GM18867 (cell line): ENCODE results near the gene RPL10A.
A peak's percentile ranks its signal among the peaks of the same experiment; 100 is the strongest.

Experiments
- ATAC-seq: cut with Tn5 transposase; IDR thresholded peaks from one replicate; pipeline ENCODE4 v1.9.1; 2021; ENCODE audit warnings: mild to moderate bottlenecking, moderate library complexity; ENCODE audit not compliant: unreplicated experiment

Gene RPL10A

DNA sequence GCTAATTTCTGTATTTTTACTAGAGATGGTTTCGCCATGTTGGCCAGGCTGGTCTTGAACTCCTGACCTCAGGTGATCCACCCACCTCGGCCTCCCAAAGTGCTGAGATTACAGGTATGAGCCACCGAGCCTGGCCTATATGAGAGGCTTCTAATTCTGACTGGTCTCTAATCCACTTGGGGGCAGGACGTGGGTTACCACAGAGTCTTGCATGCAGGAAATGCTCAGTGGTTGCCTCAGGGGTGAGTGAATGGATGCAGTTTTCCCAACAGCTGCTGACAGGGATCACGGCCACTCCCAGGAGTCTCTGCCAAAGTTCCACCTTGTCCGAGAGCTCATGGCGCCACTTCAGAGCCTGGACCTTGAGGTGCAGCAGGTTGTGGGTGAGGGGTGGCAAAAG lies 22.5 kb upstream of the RPL10A start:
- no peak for ATAC-seq

DNA sequence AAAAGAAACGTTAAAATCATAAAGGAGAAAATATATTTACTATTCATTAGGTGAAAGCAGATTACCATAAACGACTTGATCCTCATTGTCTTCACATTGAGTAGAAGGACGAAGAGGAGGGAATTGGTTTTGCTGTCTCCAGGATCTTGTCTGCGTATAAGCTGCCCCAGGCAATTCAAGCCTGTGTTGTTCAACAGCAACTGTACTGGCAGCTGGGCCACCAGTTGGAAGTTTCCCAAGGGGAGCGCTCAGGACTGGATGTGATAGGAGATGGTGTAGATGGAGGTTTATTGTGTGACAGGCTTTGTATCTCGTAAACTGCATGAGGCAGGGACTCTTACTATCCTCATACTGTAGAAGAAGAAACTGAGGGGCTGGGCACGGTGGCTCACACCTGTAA lies 20.0 kb upstream of the RPL10A start:
- no peak for ATAC-seq

- ATAC-seq: no peak
Measured at GRCh38 chr6:35449287-35449881, 18.8 kb upstream of the RPL10A start.

GRCh38 chr6:35451354-35452182 lies 16.6 kb upstream of the RPL10A start:
- no peak for ATAC-seq

- peak; percentile 91 for ATAC-seq
Measured at GRCh38 chr6:35452183-35453090, 15.8 kb upstream of the RPL10A start, which contains the start of gene FANCE. Gene FANCE, plus strand, starts transcription at chr6:35452338. Its CDS starts 208 bp downstream, at chr6:35452546.

DNA sequence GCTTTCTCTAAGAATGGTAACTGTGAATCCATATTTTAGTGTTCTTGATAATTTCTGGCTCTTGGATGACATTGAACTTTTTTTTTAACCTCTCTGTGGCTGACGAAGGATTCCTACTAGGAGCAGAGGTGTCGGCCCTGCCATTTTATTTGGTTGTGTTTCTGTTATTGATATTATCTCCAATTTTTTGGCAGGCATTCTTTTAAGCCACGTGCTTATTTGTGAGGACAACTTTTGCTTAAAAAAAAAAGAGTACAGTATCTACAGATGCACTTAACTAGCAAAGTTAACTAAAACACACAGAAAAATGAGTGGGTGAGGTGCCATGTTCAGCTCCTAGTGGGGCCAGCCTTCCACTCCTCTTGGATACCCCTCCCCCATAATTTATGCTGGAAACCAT lies 15.0 kb upstream of the RPL10A start:
- no peak for ATAC-seq

GRCh38 chr6:35454391-35455110 lies 13.7 kb upstream of the RPL10A start:
- ATAC-seq: no peak

- ATAC-seq: no peak
Measured at GRCh38 chr6:35457907-35458306, 10.3 kb upstream of the RPL10A start.

GRCh38 chr6:35461270-35461669 lies 6.9 kb upstream of the RPL10A start:
- ATAC-seq: no peak

DNA sequence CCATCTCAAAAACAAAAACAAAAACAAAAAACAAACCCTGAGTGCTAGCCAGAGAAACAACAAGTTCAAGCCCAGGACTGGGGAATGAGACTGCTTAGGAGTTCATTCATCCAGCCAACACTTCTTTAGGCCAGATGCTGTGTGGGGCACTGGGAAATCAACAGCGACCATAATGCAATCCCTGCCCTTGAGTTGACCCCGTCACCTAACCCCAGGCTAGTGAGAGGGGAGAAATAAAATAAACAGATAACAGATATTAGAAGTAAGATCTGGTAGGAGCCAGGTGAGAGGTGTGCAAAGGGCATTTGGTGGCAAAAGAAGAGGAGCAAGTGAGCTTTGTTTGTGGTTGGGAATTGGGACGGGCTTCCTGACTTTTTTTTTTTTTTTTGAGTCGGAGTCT lies 4.9 kb upstream of the RPL10A start:
- ATAC-seq: no peak

DNA sequence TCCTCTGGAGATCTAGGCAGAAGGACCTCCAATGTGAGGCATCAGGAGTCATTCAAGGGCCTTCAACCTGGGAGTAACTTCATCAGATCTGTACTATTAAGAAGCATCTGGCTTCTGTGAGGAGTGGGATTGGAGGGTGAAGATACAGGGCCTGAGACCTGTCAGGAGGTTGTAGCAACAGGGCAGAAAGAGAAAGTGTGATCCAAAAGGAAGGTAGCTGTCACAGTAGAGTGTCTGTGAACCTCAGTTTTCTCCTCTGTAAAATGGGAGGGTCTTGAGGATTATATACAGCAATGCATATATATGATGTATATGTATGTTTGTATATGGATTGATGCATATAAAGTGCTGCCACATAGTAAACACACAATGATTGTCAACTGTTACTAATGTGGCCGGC lies 2.6 kb upstream of the RPL10A start:
- no peak for ATAC-seq

DNA sequence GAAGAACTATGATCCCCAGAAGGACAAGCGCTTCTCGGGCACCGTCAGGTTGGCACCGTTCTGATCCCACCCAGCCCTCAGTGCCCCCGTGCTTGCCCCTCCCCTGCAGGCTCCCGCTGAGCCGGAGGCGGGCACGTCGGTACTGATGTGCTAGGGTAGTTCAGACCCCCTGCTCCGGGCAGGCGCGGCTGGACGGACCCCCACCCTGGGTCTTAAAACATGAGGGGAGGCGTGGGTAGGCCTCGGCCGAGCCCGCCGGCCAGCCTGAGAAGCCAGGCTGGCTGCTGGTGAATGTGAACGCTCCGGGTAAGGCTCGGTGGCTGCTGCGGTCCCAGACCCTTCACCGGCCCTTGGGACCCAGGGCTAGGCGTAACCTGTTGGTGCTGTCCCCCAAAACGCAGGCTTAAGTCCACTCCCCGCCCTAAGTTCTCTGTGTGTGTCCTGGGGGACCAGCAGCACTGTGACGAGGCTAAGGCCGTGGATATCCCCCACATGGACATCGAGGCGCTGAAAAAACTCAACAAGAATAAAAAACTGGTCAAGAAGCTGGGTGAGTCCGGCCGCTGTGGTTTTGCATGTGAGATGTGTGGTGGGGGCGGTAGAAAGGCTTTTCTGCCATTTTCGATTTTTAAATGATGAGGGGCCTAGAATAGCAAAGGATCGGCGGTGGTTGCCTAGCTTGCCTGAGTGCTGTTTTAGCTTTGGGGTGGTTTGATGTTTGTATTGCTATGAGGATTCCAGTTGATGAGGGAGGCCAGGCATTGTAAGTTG lies 964 bp downstream of the RPL10A start:
- ATAC-seq: no peak

GRCh38 chr6:35469751-35470662 lies 1.8 kb downstream of the RPL10A start:
- no peak for ATAC-seq

- no peak for ATAC-seq
Measured at GRCh38 chr6:35470663-35471120, 2.5 kb downstream of the RPL10A start.

GRCh38 chr6:35471836-35472345 lies 3.7 kb downstream of the RPL10A start:
- no peak for ATAC-seq

DNA sequence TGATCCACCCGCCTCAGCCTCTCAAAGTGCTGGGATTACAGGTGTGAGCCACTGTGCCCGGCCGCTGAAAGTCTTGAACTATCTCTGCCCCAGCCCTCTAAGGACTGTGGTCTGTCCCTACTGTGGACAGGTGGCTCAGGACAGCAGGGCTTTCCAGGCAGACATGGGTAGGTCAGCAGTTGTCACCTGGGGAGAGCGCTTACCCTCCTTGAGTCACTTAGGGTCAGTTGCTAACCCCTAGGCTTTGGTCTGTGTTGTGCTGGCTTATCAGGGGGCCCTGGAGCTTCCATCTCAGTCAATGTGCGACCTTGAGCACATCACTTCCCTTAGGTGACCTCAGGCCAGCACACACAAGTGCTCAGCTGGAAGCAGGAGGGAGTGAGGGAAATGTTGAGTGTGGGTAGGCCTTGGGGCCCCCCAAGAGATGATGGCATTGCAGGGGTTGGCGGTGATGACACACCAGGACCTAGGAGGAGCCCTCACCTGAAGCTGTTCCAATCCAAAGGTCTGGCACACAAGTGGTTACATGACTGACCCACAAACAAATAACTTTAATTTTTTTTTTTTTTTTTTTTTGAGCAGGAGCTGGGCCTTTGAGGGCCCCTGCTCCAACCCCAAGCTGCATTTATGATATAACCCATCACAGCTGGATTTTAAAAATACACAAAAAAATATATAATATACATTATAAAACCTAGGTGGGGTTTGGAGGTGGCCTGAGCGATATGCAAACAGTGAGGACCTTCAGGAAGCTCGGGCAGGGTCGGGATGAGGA lies 5.1 kb downstream of the RPL10A start:
- ATAC-seq: no peak

GRCh38 chr6:35473850-35474130 lies 5.6 kb downstream of the RPL10A start:
- no peak for ATAC-seq
